Measurements from ENCODE around the gene MCUR1. TPM values are rescaled to one million over a fixed set of nuclear protein-coding genes. Genes with fewer than 3 reads are reported as not detected.
A peak's percentile ranks its signal among the peaks of the same experiment; 100 is the strongest.
"Not testable (repeated sequence)": the region's sequence is repeated elsewhere in the genome, so short reads cannot be mapped to it uniquely, and the experiment has no call there.

Gene MCUR1, protein sequence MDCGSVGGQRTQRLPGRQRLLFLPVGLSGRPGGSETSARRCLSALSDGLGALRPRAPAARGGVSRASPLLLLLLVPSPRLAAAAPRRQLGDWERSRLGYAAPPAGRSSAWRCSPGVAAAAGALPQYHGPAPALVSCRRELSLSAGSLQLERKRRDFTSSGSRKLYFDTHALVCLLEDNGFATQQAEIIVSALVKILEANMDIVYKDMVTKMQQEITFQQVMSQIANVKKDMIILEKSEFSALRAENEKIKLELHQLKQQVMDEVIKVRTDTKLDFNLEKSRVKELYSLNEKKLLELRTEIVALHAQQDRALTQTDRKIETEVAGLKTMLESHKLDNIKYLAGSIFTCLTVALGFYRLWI
- total RNA-seq, result 10 to 100 TPM; 21.1 to 40.8 TPM

DNA sequence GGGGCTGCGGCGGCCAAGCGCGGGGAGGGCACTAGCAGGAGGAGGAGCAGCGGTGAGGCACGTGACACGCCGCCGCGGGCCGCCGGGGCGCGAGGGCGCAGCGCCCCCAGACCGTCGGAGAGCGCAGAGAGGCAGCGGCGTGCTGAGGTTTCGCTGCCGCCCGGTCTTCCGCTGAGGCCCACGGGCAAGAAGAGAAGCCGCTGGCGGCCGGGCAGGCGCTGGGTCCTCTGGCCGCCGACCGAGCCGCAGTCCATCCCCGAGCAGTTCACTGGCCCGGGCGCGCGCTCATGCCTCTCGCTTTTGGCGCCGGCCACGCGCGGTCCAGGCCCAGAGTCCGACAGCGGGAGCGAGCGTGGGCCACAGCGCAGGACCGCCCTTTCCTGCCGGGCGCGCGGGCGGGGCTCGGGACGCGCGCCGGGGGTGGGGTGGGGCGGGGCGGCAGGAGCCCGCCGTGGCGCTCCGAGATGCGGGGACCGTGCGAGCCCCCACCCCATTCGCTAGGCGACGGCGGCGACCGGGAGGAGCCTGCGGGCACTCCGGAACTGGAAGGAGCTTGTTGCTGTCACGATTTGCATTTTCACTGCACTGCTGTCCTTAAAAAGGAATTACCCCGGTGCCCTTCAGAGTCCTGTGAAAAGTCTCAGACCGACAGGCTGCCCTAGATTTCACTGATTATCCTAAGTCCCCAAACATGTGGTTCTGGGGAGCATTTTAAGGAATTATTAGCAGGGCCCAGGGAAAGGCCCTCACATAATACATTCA, at the start of gene MCUR1:
TSS of gene MCUR1 (minus strand) at position 382 of the 762 bp plus-strand sequence. CDS start at position 254, 128 bp downstream.
- Mint-ChIP-seq H3K36me3 (ENCODE audit: low read depth) (peaks cover 3% of the 10 kb centered on the region), H3K4me1 (peaks cover 20% of the 10 kb centered on the region), H3K4me3 (peak within 1 kb of the TSS; percentile 86), H3K9me3 (no peaks in the 10 kb centered on the region), H3K27me3 (no peaks in the 10 kb centered on the region), H3K27ac (peak within 1 kb of the TSS; percentile 82)
- peak; percentile 88 for ATAC-seq (replicated peaks)

DNA sequence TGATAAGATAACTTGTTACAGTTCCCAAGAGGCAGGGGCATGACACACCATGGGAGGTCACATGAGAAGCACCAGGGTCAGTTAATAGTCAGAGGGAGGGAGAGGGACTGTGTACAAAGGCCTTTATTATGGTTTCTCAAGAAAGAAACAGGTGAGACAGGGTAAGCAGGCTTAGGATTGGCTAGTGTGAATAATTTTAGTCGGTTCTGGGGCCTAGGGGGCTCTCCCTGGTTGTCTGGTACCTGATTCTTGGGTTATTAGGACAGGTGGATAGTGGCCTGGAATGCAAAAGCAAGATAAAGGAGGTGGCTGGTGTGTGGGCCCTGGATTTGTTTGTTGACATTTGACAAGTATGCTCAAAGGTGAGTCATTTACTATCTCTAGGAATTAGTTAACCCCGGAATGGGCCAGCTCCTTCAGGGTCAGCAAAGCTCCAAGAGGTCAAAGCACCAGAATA, 49.4 kb upstream of the MCUR1 start:
- ATAC-seq (replicated peaks), result no peak
- peaks cover 45% of the 10 kb centered on the region for H3K27me3 Mint-ChIP-seq

DNA sequence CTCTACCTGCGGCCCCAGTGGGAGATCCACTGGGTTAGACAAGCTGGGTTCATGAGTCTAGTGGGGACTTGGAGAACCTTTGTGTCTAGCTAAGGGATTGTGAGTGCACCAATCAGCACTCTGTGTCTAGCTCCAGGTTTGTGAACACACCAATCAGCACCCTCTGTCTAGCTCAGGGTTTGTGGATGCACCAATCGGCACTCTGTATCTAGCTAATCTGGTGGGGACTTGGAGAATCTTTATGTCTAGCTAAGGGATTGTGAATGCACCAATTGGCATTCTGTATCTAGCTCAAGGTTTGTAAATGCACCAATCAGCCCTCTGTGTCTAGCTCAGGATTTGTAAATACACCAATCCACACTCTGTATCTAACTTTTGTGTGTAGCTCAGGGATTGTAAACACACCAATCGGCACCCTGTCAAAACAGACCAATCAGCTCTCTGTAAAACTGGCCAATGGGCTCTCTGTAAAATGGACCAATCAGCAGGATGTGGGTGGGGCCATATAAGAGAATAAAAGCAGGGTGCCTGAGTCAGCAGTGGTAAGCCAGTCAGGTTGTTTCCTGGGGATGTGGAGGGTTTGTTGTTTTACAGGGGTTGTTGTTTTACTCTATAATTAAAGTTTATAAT, 46.3 kb upstream of the MCUR1 start:
- H3K4me1 Mint-ChIP-seq; H3K9me3 Mint-ChIP-seq; H3K36me3 Mint-ChIP-seq (ENCODE audit: low read depth); ATAC-seq (replicated peaks); H3K27ac Mint-ChIP-seq: not testable (repeated sequence)
- Mint-ChIP-seq H3K4me3 (peak overlapping the region; percentile 23), H3K27me3 (peaks cover 28% of the 10 kb centered on the region)

More for the DNA sequence above, 49.4 kb upstream of the MCUR1 start:
- Mint-ChIP-seq H3K4me3 (no peak overlapping the region), H3K36me3 (ENCODE audit: low read depth) (no peaks in the 10 kb centered on the region), H3K4me1 (no peaks in the 10 kb centered on the region), H3K27ac (no peak overlapping the region), H3K9me3 (no peaks in the 10 kb centered on the region)

DNA sequence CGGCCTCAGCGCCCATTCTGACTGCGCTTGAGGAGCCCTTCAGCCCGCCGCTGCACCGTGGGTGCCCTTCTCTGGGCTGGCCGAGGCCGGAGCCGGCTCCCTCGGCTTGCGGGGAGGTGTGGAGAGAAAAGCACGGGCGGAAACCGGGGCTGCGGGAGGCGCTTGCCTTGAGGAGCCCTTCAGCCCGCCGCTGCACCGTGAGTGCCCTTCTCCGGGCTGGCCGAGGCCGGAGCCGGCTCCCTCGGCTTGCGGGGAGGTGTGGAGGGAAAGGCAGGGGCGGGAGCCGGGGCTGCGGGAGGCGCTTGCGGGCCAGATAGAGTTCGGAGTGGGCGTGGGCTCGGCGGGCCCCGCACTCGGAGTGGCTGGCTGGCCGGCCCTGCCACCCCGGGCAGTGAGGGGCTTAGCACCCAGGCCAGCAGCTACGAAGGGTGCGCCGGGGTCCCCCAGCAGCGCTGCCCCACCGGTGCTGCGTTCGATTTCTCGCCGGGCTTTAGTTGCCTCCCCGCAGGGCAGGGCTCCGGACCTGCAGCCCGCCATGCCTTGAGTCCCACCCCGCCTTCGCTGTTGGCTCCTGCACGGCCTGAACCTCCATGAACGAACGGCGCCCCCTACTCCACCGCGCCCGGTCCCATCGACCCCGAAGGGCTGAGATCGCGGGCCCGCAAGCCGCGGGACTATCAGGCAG, 45.7 kb upstream of the MCUR1 start:
- Mint-ChIP-seq H3K27ac (no peak overlapping the region), H3K4me3 (peak overlapping the region; percentile 23), H3K27me3 (peaks cover 25% of the 10 kb centered on the region), H3K36me3 (ENCODE audit: low read depth) (no peaks in the 10 kb centered on the region), H3K9me3 (no peaks in the 10 kb centered on the region), H3K4me1 (no peaks in the 10 kb centered on the region)
- no peak for ATAC-seq (replicated peaks)

DNA sequence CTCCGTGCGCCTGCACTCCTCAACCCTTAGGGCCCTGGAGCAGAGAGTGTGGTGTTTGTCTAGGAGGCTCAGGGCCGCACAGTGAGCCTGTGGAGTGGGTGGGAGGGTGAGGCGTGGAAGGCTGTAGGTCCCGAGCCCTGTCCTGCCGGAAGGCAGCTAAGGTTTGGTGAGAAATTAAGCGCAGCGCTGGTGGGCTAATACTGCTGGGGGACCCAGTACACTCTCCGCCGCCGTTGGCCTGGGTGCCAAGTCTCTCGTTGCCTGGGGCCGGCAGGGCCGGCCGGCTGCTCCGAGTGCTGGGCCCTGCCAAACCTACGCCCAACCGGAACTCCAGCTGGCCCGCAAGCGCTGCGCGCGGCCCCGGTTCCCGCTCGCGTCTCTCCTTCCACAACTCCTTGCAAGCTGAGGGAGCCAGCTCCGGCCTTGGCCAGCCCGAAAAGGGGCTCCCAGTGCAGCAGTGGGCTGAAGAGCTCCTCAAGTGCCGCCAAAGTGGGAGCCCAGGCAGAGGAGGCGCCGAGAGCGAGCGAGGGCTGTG, 40.4 kb upstream of the MCUR1 start:
- Mint-ChIP-seq H3K4me3 (no peak overlapping the region), H3K9me3 (no peaks in the 10 kb centered on the region), H3K4me1 (no peaks in the 10 kb centered on the region), H3K27me3 (peaks cover 7% of the 10 kb centered on the region), H3K27ac (no peak overlapping the region), H3K36me3 (ENCODE audit: low read depth) (no peaks in the 10 kb centered on the region)
- ATAC-seq (replicated peaks), result no peak

DNA sequence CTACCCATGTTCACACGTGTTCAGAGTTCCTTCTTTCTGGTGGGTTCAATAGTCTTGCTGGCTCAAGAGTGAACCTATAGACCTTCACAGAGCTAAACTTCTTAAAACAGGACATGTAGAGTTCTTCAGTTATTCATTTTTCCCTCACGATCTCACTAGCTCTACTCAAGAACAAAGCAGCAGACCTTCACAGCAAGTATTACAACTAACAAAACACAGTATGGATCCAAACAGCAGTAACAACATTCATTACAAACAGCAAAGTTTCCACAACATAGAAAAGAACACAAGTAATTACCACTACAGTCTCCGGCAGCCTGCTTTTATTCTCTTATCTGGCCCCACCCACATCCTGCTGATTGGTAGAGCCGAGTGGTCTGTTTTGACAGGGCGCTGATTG, 39.5 kb upstream of the MCUR1 start:
- H3K4me1 Mint-ChIP-seq, result no peaks in the 10 kb centered on the region
- no peaks in the 10 kb centered on the region for H3K36me3 Mint-ChIP-seq (ENCODE audit: low read depth)
- H3K27me3 Mint-ChIP-seq, result peaks cover 1% of the 10 kb centered on the region
- H3K9me3 Mint-ChIP-seq, result no peaks in the 10 kb centered on the region
- no peak for ATAC-seq (replicated peaks)
- no peak overlapping the region for H3K27ac Mint-ChIP-seq
- no peak overlapping the region for H3K4me3 Mint-ChIP-seq

DNA sequence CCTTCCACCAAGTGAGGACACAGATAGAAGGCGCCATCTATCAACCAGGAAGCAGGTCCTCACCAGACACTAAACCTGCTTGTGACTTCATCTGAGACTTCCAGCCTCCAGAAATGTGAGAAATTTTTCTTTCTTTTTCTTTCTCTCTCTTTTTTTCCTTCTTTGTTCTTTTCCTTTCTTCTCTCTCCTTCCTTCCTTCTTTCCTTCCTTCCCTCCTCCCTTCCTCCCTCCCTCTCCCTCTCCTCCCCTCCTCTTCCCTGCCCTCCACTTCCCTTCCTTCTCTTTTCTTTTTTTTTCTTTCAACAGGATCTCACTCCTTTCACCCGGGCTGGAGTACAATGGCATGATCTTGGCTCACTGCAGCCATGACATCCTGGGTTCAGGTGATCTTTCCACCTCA, 37.4 kb upstream of the MCUR1 start:
- H3K27ac Mint-ChIP-seq, result no peak overlapping the region
- ATAC-seq (replicated peaks), result no peak
- H3K9me3 Mint-ChIP-seq, result no peaks in the 10 kb centered on the region
- H3K4me3 Mint-ChIP-seq, result no peak overlapping the region
- H3K4me1 Mint-ChIP-seq, result no peaks in the 10 kb centered on the region
- H3K27me3 Mint-ChIP-seq, result peaks cover 12% of the 10 kb centered on the region
- H3K36me3 Mint-ChIP-seq (ENCODE audit: low read depth), result no peaks in the 10 kb centered on the region

DNA sequence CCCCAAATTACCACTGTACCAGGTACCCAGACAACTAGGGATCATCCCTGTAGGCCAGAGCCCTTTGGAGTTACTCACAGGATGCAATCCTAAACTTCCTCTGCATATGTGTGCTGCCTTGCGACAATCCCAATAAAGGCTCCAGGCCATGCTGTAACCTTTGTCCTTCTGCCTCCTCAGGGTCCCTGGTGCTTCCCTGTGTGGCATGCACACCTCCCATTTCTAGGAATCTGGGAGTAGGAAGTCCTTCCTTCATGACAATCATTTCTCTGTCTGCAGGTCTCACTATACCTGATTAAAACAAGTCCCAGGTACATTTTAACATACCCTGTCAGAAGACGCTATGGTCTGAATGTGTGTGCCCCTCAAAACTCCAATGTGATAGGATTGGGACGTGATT, 37.0 kb upstream of the MCUR1 start:
- peaks cover 14% of the 10 kb centered on the region for H3K27me3 Mint-ChIP-seq
- no peak overlapping the region for H3K27ac Mint-ChIP-seq
- no peak for ATAC-seq (replicated peaks)
- H3K4me1 Mint-ChIP-seq, result no peaks in the 10 kb centered on the region
- no peaks in the 10 kb centered on the region for H3K9me3 Mint-ChIP-seq
- H3K36me3 Mint-ChIP-seq (ENCODE audit: low read depth), result no peaks in the 10 kb centered on the region
- no peak overlapping the region for H3K4me3 Mint-ChIP-seq

DNA sequence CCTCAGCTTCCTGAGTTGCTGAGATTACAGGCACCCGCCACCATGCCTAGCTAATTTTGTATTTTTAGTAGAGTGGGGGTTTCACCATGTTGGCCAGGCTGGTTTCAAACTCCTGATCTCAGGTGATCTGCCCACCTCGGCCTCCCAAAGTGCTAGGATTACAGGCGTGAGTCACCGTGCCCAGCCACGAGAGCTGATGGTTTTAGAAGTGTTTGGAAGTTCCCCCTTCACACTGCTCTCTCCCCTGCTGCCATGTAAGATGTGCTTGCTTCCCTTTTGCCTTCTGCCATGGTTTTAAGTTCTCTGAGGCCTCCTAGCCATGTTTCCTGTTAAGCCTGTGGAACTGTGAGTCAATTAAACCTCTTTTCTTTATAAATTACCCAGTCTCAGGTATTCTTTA, 36.3 kb upstream of the MCUR1 start:
- not testable (repeated sequence) for ATAC-seq (replicated peaks); H3K4me1 Mint-ChIP-seq; H3K36me3 Mint-ChIP-seq (ENCODE audit: low read depth); H3K9me3 Mint-ChIP-seq; H3K27ac Mint-ChIP-seq; H3K4me3 Mint-ChIP-seq
- H3K27me3 Mint-ChIP-seq, result peaks cover 14% of the 10 kb centered on the region

DNA sequence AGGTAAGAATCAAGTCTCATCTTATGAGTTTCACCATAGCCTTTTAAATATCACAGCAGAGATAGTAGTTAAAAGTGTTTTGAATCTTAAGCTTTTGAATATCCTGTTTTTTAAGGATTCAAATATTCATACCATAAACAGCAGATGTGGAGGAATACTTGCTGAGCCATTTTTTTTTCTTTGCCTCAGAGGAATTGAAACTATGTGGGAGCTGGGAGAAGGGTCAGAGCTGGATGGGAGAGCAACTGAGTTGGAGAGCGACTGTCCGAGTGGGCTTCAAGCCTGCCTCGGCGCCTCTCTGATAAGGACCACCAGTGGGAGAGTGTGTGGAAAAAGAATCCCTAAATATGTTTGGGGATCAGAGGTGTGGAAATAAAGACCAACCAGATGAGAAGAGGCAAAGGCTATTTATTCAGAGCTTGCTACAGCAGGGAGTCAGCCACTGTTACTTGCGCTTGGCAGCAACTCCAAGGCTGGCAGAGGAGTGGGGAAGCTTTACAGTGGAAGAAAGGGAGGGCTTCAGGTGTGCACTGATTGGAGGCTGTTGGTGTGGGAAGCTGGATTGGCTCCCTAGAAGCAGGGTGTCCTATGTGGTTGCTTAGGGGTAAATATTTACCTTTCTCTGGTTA, 34.3 kb upstream of the MCUR1 start:
- no peak for ATAC-seq (replicated peaks)
- Mint-ChIP-seq H3K9me3 (no peaks in the 10 kb centered on the region), H3K27ac (no peak overlapping the region), H3K27me3 (peaks cover 14% of the 10 kb centered on the region), H3K4me3 (no peak overlapping the region), H3K4me1 (no peaks in the 10 kb centered on the region), H3K36me3 (ENCODE audit: low read depth) (no peaks in the 10 kb centered on the region)

DNA sequence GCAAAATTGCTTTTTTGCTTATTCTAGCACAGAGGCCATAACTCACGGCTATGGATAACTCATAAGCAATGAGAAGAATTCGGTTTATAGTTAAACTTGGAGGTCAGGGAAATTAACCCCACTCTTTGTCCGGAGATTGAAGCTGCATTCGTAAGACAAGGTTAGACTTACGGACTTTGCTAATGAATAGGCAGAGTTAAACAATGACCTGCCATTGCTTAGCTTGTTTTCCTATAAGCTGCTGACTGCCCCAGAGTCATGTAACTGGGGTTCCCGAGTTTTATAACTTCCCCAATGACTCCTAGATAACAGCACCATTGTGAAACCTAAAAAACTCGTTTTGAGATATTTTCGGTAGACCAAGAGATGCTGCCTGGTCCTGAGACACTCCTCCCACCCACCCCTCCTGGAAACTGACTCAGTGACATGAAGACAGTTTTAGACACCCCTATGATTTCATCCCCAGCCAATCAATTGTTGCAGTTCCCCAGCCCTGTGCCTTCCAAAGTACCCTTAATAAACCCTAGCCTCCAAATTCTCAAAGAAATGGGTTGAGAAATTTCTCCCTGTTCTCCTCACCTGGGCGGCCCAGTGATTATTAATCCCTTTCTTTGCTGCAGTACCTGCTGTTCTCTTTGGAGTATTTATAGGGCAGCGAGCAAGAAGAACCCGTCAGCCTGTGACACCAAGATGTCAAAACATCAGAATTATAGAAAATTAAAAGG, 33.1 kb upstream of the MCUR1 start:
- H3K27ac Mint-ChIP-seq, result no peak overlapping the region
- no peak for ATAC-seq (replicated peaks)
- no peaks in the 10 kb centered on the region for H3K4me1 Mint-ChIP-seq
- H3K27me3 Mint-ChIP-seq, result peaks cover 14% of the 10 kb centered on the region
- no peaks in the 10 kb centered on the region for H3K9me3 Mint-ChIP-seq
- no peak overlapping the region for H3K4me3 Mint-ChIP-seq
- no peaks in the 10 kb centered on the region for H3K36me3 Mint-ChIP-seq (ENCODE audit: low read depth)

DNA sequence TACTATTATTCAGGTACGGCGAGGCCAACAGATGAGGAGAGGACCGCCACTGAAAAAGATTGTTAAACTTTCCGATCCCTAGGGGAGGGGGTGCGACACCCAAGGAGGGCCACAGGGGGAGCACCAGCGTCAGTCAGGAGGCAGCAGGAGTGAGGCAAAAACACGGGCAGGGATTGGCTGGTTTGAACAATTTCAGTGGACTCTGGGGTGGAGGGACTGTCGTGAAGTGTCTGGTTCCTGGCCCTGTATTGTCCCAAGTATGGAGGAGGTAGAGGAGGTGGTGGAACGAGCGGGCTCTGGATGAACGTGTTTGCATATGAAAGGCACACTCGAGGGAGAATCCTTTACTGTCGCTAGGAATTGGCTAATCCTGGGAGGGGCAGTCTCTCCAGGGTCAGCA, 32.5 kb upstream of the MCUR1 start:
- Mint-ChIP-seq H3K4me3 (no peak overlapping the region), H3K27ac (no peak overlapping the region), H3K27me3 (peaks cover 15% of the 10 kb centered on the region), H3K9me3 (no peaks in the 10 kb centered on the region), H3K4me1 (no peaks in the 10 kb centered on the region), H3K36me3 (ENCODE audit: low read depth) (no peaks in the 10 kb centered on the region)
- ATAC-seq (replicated peaks), result no peak

DNA sequence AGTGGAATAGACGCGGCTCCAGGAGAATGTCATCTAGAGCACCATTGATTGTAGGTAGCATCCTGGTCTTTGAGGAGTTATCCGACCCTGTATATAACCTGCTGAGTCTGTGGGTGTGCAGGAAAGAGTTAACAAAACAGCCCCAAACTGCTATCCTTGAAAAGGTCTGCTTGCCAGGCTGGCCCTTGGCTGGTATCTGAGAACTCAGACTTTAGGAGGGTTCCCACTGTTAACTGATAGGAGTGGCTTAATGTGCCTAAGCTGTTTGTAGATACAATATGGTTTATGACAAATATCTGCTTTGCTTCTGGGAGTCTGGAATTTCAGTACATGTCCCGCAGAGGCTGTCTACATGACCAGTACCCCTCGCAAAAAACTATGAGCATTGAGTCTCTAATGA, 27.6 kb upstream of the MCUR1 start:
- H3K27ac Mint-ChIP-seq, result no peak overlapping the region
- no peak overlapping the region for H3K4me3 Mint-ChIP-seq
- H3K27me3 Mint-ChIP-seq, result peaks cover 7% of the 10 kb centered on the region
- no peak for ATAC-seq (replicated peaks)
- no peaks in the 10 kb centered on the region for H3K4me1 Mint-ChIP-seq
- no peaks in the 10 kb centered on the region for H3K9me3 Mint-ChIP-seq
- no peaks in the 10 kb centered on the region for H3K36me3 Mint-ChIP-seq (ENCODE audit: low read depth)

Measured in activated T-helper 17 cell treated with anti-CD3 and anti-CD28 coated beads, Interleukin-2, amount 50 U/mL, for 72 hours (primary cell).